ENCODE data around the gene ABCA4. TPM values are rescaled to one million over a fixed set of nuclear protein-coding genes. Genes with fewer than 3 reads are reported as not detected.
A peak's percentile ranks its signal among the peaks of the same experiment; 100 is the strongest.

Gene ABCA4
- total RNA-seq, 6 donors from 2014 or later: under 0.01 to 1.3 (median 0.53) TPM

DNA sequence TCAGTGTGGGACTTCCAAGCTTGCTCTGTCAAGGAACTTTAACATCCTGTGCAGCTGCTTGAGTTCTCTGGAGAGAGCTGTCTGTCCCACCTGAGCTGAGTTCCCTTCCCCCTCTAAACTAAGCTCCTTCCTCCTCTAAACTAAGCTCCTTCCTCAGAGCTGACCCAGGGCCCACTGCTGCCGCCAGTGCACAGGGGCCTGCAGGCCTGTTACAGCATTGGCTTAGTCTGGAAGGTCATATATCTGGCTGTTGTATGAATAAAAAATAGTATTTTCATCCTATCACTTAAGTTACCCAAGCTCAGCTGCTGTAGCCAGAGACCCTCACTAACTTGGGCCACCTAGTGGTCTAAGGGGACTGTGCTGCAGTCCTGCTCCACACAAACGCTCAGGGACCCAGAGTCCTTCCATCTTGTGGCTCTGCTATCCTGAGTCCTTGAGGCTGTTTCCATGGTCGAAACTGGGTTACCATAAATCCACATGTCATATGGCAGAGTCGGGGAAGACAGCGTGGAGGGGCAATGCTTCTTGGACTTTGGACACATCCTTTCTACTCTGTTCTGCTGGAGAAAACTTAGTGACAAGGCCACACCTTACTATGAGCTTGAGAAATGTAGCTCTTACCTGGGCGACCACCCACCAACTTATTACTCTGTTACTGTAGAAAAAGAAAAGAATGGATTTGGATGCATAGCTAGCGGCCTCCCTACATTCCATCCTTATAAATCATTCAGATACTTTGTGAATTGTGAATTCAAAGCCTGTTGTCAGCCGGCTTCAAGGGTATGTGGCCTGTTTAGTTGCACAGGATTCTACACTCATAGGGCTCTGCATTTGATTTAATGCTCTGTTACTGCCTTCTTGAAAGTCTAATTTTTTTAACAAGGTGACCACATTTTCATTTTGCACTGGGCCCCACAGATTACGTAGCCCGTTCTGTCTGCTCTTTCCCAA lies 140.4 kb downstream of the ABCA4 start:
- H3K27ac ChIP-seq: peak overlapping the region in 3 of 4 donors; percentile 35 to 61 (median 44)
- no peaks in the 10 kb centered on the region for H3K9me3 ChIP-seq
- TF ChIP-seq EP300 (IDR thresholded peaks at IDR 0.05): no peak
- no peak overlapping the region for H3K4me3 ChIP-seq
- 88 to 90% methylated on average over 10 of the region's 10 CpGs for WGBS, 2 donors
- H3K36me3 ChIP-seq: no peaks in the 10 kb centered on the region
- ATAC-seq (ENCODE audit: low FRiP score in 2 of 2): no peak
- no peak for DNase-seq
- H3K27me3 ChIP-seq: no peaks in the 10 kb centered on the region
- H3K4me1 ChIP-seq: peaks cover 0 to 3% (median 0%) of the 10 kb centered on the region in 4 donors

DNA sequence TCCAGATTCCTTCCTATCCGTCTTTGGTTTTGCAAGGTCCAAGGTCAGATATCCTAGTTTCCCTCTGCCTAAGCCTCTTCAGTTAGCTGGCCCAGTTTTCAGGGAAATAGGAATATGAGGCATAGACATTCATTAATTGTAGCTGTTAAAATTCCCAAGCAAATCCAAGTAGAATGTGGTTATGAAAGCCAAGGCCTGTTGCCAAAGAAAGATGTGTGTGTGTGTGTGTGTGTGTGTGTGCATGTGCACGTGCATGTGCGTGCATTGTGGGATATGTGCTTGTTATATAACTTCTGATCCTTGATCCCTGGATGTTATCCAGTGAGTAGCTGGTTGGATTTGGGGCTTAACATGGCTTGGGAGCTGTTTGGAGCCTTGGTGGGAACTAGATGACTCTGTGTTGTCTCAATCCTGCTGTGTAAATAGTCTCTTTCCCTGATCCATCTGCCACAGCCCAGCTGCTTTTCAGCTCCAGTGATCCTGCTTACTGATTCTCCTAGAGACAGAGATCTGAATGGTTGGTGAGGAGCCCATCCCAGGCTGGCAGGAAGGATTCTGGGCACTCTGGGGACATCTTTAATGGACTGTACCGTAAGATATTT lies 141.1 kb downstream of the ABCA4 start:
- Histone ChIP-seq H3K9me3 (no peaks in the 10 kb centered on the region), H3K27ac (peak overlapping the region in 3 of 4 donors; percentile 35 to 61 (median 44)), H3K4me1 (peaks cover 0 to 3% (median 0%) of the 10 kb centered on the region in 4 donors), H3K27me3 (no peaks in the 10 kb centered on the region), H3K36me3 (no peaks in the 10 kb centered on the region), H3K4me3 (no peak overlapping the region)
- ATAC-seq (ENCODE audit: low FRiP score in 2 of 2): peak in 1 of 2 donors; percentile 35
- WGBS, 2 donors: 44 to 58% methylated on average over 4 of the region's 4 CpGs
- DNase-seq: no peak
- no peak for TF ChIP-seq POLR2AphosphoS5 (IDR thresholded peaks at IDR 0.05)
- no peak for TF ChIP-seq POLR2A (IDR thresholded peaks at IDR 0.05)
- TF ChIP-seq EP300 (IDR thresholded peaks at IDR 0.05): no peak
- TF ChIP-seq, protein P1, sequence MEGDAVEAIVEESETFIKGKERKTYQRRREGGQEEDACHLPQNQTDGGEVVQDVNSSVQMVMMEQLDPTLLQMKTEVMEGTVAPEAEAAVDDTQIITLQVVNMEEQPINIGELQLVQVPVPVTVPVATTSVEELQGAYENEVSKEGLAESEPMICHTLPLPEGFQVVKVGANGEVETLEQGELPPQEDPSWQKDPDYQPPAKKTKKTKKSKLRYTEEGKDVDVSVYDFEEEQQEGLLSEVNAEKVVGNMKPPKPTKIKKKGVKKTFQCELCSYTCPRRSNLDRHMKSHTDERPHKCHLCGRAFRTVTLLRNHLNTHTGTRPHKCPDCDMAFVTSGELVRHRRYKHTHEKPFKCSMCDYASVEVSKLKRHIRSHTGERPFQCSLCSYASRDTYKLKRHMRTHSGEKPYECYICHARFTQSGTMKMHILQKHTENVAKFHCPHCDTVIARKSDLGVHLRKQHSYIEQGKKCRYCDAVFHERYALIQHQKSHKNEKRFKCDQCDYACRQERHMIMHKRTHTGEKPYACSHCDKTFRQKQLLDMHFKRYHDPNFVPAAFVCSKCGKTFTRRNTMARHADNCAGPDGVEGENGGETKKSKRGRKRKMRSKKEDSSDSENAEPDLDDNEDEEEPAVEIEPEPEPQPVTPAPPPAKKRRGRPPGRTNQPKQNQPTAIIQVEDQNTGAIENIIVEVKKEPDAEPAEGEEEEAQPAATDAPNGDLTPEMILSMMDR (IDR thresholded peaks at IDR 0.05): no peak

DNA sequence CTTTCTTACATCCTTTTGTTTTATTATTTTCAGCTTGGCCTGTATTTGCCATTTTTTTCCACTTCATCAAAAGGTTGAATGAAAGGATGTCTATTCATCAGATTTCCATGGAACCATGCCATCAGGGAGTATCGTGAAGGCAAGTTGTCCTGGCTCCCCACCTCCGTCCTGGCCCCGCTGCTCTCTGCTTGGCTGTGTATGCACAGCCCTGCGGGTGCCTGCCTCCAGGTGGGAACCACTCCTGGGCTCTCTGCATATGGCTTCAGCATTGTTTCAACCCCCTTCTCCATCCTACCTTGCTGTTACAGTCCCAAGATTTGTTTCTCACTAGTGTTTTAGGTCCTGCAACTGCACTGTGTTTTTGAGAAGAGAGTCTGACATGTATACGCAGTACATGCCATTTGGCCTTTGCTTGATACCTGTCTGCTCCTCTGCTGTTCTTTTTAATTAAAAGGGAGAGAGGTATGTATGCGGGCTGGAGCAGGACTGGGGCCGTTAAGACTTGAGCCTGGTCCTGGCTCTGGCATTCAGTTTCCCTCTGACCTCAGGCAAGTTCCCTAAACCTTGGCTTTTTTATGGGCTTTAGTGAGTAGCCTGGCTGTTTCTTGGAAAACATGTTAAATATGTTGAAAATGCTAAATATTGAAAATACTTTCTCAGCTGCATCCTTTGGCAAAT lies 141.8 kb downstream of the ABCA4 start:
- DNase-seq: no peak
- Histone ChIP-seq H3K36me3 (no peaks in the 10 kb centered on the region), H3K4me1 (peaks cover 0 to 3% (median 0%) of the 10 kb centered on the region in 4 donors), H3K4me3 (no peak overlapping the region), H3K27ac (no peak overlapping the region), H3K27me3 (no peaks in the 10 kb centered on the region), H3K9me3 (no peaks in the 10 kb centered on the region)
- no peak for ATAC-seq (ENCODE audit: low FRiP score in 2 of 2)
- no peak for TF ChIP-seq POLR2A (IDR thresholded peaks at IDR 0.05)
- TF ChIP-seq, protein P1 (IDR thresholded peaks at IDR 0.05): no peak
- TF ChIP-seq EP300 (IDR thresholded peaks at IDR 0.05): no peak
- TF ChIP-seq POLR2AphosphoS5 (IDR thresholded peaks at IDR 0.05): no peak
- WGBS, 2 donors: 83 to 85% methylated on average over 7 of the region's 7 CpGs

DNA sequence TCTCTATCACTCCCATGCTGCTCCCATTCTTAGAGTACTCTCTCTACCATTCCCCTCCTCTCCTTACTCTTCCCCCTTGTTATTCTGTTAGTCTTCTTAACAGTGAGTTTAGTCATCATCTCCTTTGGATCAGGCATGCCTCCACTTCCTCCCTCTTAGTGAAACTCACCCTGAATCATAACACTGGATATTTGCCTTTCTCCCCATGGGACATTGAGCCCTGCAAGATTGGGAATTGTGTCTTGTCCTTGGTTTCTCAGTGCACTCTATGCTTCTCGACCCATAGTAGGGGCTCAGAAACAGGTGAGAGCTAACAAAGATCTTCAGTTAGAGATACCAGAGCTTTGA lies 143.4 kb downstream of the ABCA4 start:
- peaks cover 0 to 3% (median 0%) of the 10 kb centered on the region in 4 donors for H3K4me1 ChIP-seq
- H3K36me3 ChIP-seq: no peaks in the 10 kb centered on the region
- no peaks in the 10 kb centered on the region for H3K9me3 ChIP-seq
- ATAC-seq (ENCODE audit: low FRiP score in 2 of 2) (no peak), DNase-seq (no peak)
- H3K27ac ChIP-seq: no peak overlapping the region
- no peak overlapping the region for H3K4me3 ChIP-seq
- 84 to 86% methylated on average over 1 of the region's 1 CpG for WGBS, 2 donors
- TF ChIP-seq EP300 (IDR thresholded peaks at IDR 0.05) (no peak), POLR2AphosphoS5 (IDR thresholded peaks at IDR 0.05) (no peak), POLR2A (IDR thresholded peaks at IDR 0.05) (no peak)
- TF ChIP-seq, protein P1 (IDR thresholded peaks at IDR 0.05): no peak
- H3K27me3 ChIP-seq: no peaks in the 10 kb centered on the region
